H1 (cell line): ENCODE results near the gene ANKRD27. TPM values are rescaled to one million over a fixed set of nuclear protein-coding genes. Genes with fewer than 3 reads are reported as not detected.

Experiments
- CTCF ChIA-PET: fragments of 300-600 bp; sonication (Branson Sonifier 250); formaldehyde crosslinking; loops from one replicate; lab custom pipeline; 2021; ENCODE audit not compliant: partially characterized antibody; lab: Charles Lee
- POLR2A ChIA-PET: fragments of 300-600 bp; sonication (Branson Sonifier 250); formaldehyde crosslinking; loops from one replicate; lab custom pipeline; 2021; ENCODE audit warnings: inconsistent platforms; ENCODE audit not compliant: partially characterized antibody; lab: Charles Lee
- DNase-seq, 2 experiments: peaks; one replicate each; pipeline versions ENCODE4 v3.0.0 to v3.0.0-alpha.2; 2010 to 2022; ENCODE audit warnings: low spot score in 2 of 2, low read depth in 1 of 2, mixed read lengths in 1 of 2
- FAIRE-seq: peaks from 2 replicates; lab custom pipeline; 2011; peaks lifted over from hg19 to GRCh38; lab: Jason Lieb, UNC
- H2AFZ ChIP-seq: 2 replicates; pipeline ENCODE4 v1.8.1; 2012; ENCODE audit warnings: low read length, inconsistent platforms
- H2AK5ac ChIP-seq: 2 replicates; pipeline ENCODE4 v1.6.1; 2013; ENCODE audit warnings: low read depth, low read length
- H2BK120ac ChIP-seq: replicated peaks from 2 replicates; pipeline ENCODE3; 2013; ENCODE audit warnings: low read depth, low read length, inconsistent platforms
- H2BK12ac ChIP-seq: 2 replicates; pipeline ENCODE4 v1.6.1; 2013; ENCODE audit warnings: low read depth, low read length
- H2BK15ac ChIP-seq: 2 replicates; pipeline ENCODE4 v1.6.1; 2013; ENCODE audit warnings: low read length
- H2BK20ac ChIP-seq: 2 replicates; pipeline ENCODE4 v1.6.1; 2013; ENCODE audit warnings: low read length
- H2BK5ac ChIP-seq: 2 replicates; pipeline ENCODE4 v1.6.1; 2013; ENCODE audit warnings: low read depth, low read length
- H3K14ac ChIP-seq: 2 replicates; pipeline ENCODE4 v1.6.1; 2013; ENCODE audit warnings: inconsistent platforms; ENCODE audit not compliant: insufficient read length
- H3K18ac ChIP-seq: 2 replicates; pipeline ENCODE4 v1.6.1; 2013; ENCODE audit warnings: low read length; ENCODE audit errors: extremely low read depth
- H3K23ac ChIP-seq: 2 replicates; pipeline ENCODE4 v1.6.1; 2013; ENCODE audit warnings: inconsistent platforms; ENCODE audit not compliant: insufficient read length
- H3K23me2 ChIP-seq: 2 replicates; pipeline ENCODE4 v1.6.1; 2013; ENCODE audit warnings: low read depth, low read length
- H3K27ac ChIP-seq: 2 replicates; pipeline ENCODE4 v1.6.1; 2011; ENCODE audit warnings: low read depth, low read length, inconsistent platforms
- H3K27me3 ChIP-seq, 4 experiments: replicated peaks in 1 of 4; 1 replicate in 1 of 4; 2 replicates in 3 of 4; pipeline versions ENCODE4 v1.6.1 to v1.8.1; 2011 to 2013; ENCODE audit warnings: low read length in 3 of 4, mild to moderate bottlenecking in 3 of 4, inconsistent platforms in 2 of 4, mixed read lengths in 2 of 4, moderate library complexity in 1 of 4; ENCODE audit not compliant: control insufficient read depth in 3 of 4, insufficient read depth in 3 of 4; ENCODE audit errors: extremely low read depth in 1 of 4
- H3K36me3 ChIP-seq, 4 experiments: 2 replicates each; pipeline versions ENCODE4 v1.6.1 to v1.8.1; 2011 to 2013; ENCODE audit warnings: mild to moderate bottlenecking in 4 of 4, low read length in 3 of 4, moderate library complexity in 2 of 4, control low read depth in 1 of 4, inconsistent platforms in 1 of 4; ENCODE audit not compliant: insufficient read depth in 4 of 4, control insufficient read depth in 2 of 4
- H3K4ac ChIP-seq: replicated peaks from 2 replicates; pipeline ENCODE3; 2013; ENCODE audit warnings: low read length, low read depth, mixed read lengths, inconsistent platforms; ENCODE audit not compliant: insufficient read length
- H3K4me1 ChIP-seq, 4 experiments: replicated peaks in 1 of 4; 1 replicate in 1 of 4; 2 replicates in 3 of 4; pipeline versions ENCODE4 v1.6.1 to v1.8.1; 2011 to 2013; ENCODE audit warnings: low read length in 3 of 4, inconsistent platforms in 2 of 4, mixed read lengths in 1 of 4; ENCODE audit not compliant: insufficient read depth in 4 of 4, control insufficient read depth in 3 of 4
- H3K4me2 ChIP-seq, 2 experiments: 2 replicates each; pipeline versions ENCODE4 v1.6.1 to v1.8.1; 2011 to 2013; ENCODE audit warnings: low read depth in 2 of 2, low read length in 2 of 2, control low read depth in 1 of 2, inconsistent platforms in 1 of 2, mild to moderate bottlenecking in 1 of 2; ENCODE audit not compliant: insufficient read depth in 1 of 2
- H3K4me3 ChIP-seq, 4 experiments: fragments of 200-600, 300-600 bp in 1 of 4; sonication (generic), shearing (Covaris generic), sonication (Bioruptor Twin) in 1 of 4; 2 replicates each; pipeline versions ENCODE4 v1.5.1 to v1.8.1; 2011 to 2016; ENCODE audit warnings: low read length in 4 of 4, low read depth in 3 of 4, control low read depth in 2 of 4, inconsistent platforms in 2 of 4, mild to moderate bottlenecking in 2 of 4, mixed read lengths in 1 of 4, moderate library complexity in 1 of 4; ENCODE audit not compliant: insufficient read depth in 2 of 4; ENCODE audit errors: extremely low read depth in 1 of 4
- H3K56ac ChIP-seq: replicated peaks from 2 replicates; pipeline ENCODE3; 2013; ENCODE audit warnings: low read depth, mild to moderate bottlenecking, mixed read lengths, low read length, inconsistent platforms; ENCODE audit not compliant: insufficient read length
- H3K79me1 ChIP-seq: 2 replicates; pipeline ENCODE4 v1.6.1; 2013; ENCODE audit warnings: low read depth, low read length, control low read depth
- H3K79me2 ChIP-seq, 2 experiments: 2 replicates each; pipeline versions ENCODE4 v1.6.1 to v1.8.1; 2012 to 2013; ENCODE audit warnings: low read length in 2 of 2, mild to moderate bottlenecking in 2 of 2, inconsistent platforms in 1 of 2; ENCODE audit not compliant: insufficient read depth in 2 of 2, control insufficient read depth in 1 of 2
- H3K9ac ChIP-seq, 4 experiments: replicated peaks in 1 of 4; 1 replicate in 1 of 4; 2 replicates in 3 of 4; pipeline versions ENCODE4 v1.6.1 to v1.8.1; 2011 to 2013; ENCODE audit warnings: low read depth in 3 of 4, low read length in 3 of 4, control low read depth in 2 of 4, mild to moderate bottlenecking in 2 of 4, moderate library complexity in 2 of 4, inconsistent platforms in 1 of 4; ENCODE audit errors: extremely low read depth in 1 of 4
- H3K9me3 ChIP-seq, 2 experiments: 2 replicates each; pipeline versions ENCODE4 v1.6.1 to v1.8.1; 2012 to 2013; ENCODE audit warnings: mild to moderate bottlenecking in 2 of 2, moderate library complexity in 2 of 2, control low read depth in 1 of 2, inconsistent platforms in 1 of 2, low read depth in 1 of 2, low read length in 1 of 2, mixed read lengths in 1 of 2; ENCODE audit not compliant: insufficient read depth in 2 of 2
- H4K20me1 ChIP-seq, 2 experiments: replicated peaks in 1 of 2; 2 replicates each; pipeline versions ENCODE3 to v1.8.1; 2011 to 2013; ENCODE audit warnings: inconsistent platforms in 2 of 2, low read length in 2 of 2, mild to moderate bottlenecking in 1 of 2; ENCODE audit not compliant: insufficient read depth in 2 of 2, control insufficient read depth in 1 of 2
- H4K5ac ChIP-seq: 2 replicates; pipeline ENCODE4 v1.6.1; 2013; ENCODE audit warnings: low read length, low read depth, mixed read lengths, inconsistent platforms; ENCODE audit not compliant: insufficient read length
- H4K8ac ChIP-seq: 2 replicates; pipeline ENCODE4 v1.8.0; 2013; ENCODE audit warnings: mild to moderate bottlenecking, moderate library complexity, low read length, inconsistent platforms; ENCODE audit not compliant: insufficient read depth; ENCODE audit errors: extremely low read depth
- H4K91ac ChIP-seq: replicated peaks from 2 replicates; pipeline ENCODE3; 2013; ENCODE audit warnings: low read length, mixed read lengths, inconsistent platforms; ENCODE audit not compliant: insufficient read length
- JUND ChIP-seq: IDR thresholded peaks from 2 replicates; pipeline ENCODE4 v1.6.1; 2011; ENCODE audit warnings: mild to moderate bottlenecking, improper control_type of control experiment, low read length
- KDM1A ChIP-seq: fragments of 200-600, 300-600 bp; sonication (generic); IDR thresholded peaks from 2 replicates; pipeline ENCODE4 v1.7.1; 2016; ENCODE audit warnings: mild to moderate bottlenecking, low read length, borderline replicate concordance
- POLR2AphosphoS5 ChIP-seq: IDR thresholded peaks from 2 replicates; pipeline ENCODE4 v1.6.1; 2011; ENCODE audit warnings: low read depth, low read length
- RXRA ChIP-seq: IDR thresholded peaks from 2 replicates; pipeline ENCODE4 v1.6.1; 2011; ENCODE audit warnings: low read depth, mild to moderate bottlenecking, low read length, moderate library complexity; ENCODE audit not compliant: insufficient read depth
- WGBS, 2 experiments: shearing (Covaris generic) in 1 of 2; methylation state at CpG; one replicate each; pipeline versions ENCODE4 v1.1.6 to v1.1.7; 2013 to 2015; ENCODE audit warnings: low lambda C conversion rate in 2 of 2, mixed read lengths in 2 of 2, inconsistent platforms in 1 of 2, low coverage in 1 of 2, missing lambda C conversion rate in 1 of 2; ENCODE audit not compliant: insufficient replicate concordance in 2 of 2, insufficient coverage in 1 of 2, insufficient read length in 1 of 2; ENCODE audit errors: extremely low coverage in 1 of 2, missing lambda C conversion rate in 1 of 2; 5-methylcytosine and 5-hydroxymethylcytosine counted together
- polyA plus RNA-seq, 7 experiments: library from polyadenylated mRNA; depleted of rRNA in 3 of 7; stranded (reverse) in 5 of 7; unstranded in 2 of 7; fragments of >200 nt in 5 of 7; fragments of 200-250 nt in 2 of 7; gene quantifications; 1 replicate in 5 of 7; 2 replicates in 1 of 7; 4 replicates in 1 of 7; pipeline versions ENCODE4 v1.2.1 to v1.2.3, GENCODE V29; 2011 to 2013; ENCODE audit warnings: missing spikeins in 2 of 7, mixed read lengths in 2 of 7
- total RNA-seq: library from RNA; stranded (reverse); fragmentation: NEBNext Ultra II Directional; extraction: Animal tissue kit (Norgen Biotek cat#: 25700); gene quantifications from 2 replicates; pipeline ENCODE4 v1.2.1, GENCODE V29; 2021

ANKRD27 gene
- total and polyA plus RNA-seq, 2 of the 8 experiments (the other 6 are each of a cell fraction or from before 2014, with no cell fraction given), result 27.9 to 55.7 TPM

DNA sequence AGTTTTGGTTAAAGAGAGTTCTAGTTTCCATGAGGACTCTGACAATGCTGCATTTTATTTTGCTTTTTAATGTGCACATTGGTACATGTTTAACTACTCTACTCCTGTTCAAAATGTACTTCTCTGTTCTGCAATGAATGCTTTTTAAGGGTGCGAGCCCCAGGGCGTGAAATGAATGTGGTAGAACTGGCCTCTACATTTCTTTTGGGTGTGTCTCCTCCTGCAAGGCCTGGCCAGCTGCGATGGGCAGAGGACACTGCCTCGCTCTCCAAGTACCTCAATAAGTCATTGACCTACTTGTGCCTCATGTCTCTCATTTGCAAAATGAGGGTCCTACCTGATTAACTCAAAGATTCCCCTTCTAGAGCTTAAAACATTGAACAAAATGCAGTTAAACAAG lies 7.3 kb upstream of the ANKRD27 start:
- Histone ChIP-seq H3K14ac (no peak overlapping the region), H4K91ac (no peak overlapping the region), H3K18ac (no peak overlapping the region), H3K79me2 (no peaks in the 10 kb centered on the region), H4K20me1 (no peaks in the 10 kb centered on the region), H3K4ac (no peak overlapping the region), H3K79me1 (no peaks in the 10 kb centered on the region), H3K9ac (no peak overlapping the region), H3K4me3 (no peak overlapping the region), H3K9me3 (no peaks in the 10 kb centered on the region), H3K27me3 (peaks cover 2 to 14% (median 6%) of the 10 kb centered on the region in 4 experiments), H4K5ac (no peak overlapping the region), H2BK15ac (no peak overlapping the region), H2AFZ (no peak overlapping the region), H3K4me2 (no peak overlapping the region), H3K23me2 (no peaks in the 10 kb centered on the region), H2BK12ac (no peak overlapping the region), H2BK5ac (no peak overlapping the region), H4K8ac (no peak overlapping the region), H2BK20ac (no peak overlapping the region), H3K4me1 (peaks cover 0 to 5% (median 3%) of the 10 kb centered on the region in 4 experiments; a peak in 6 of 7 replicates), H3K23ac (no peak overlapping the region), H3K27ac (no peak overlapping the region), H2BK120ac (no peak overlapping the region), H2AK5ac (no peak overlapping the region), H3K36me3 (no peaks in the 10 kb centered on the region), H3K56ac (no peak overlapping the region)
- CTCF ChIA-PET, result interaction anchor here (1.0 to 1.2 kb wide), 2 partner anchors 10 to 30 kb away, joined by 3 read pairs; no protein-coding TSS in a partner anchor
- no peak for FAIRE-seq
- no peak for DNase-seq
- WGBS, 2 experiments, result 85% methylated on average over 4 of the region's 4 CpGs; no CpG with 5 or more reads in 1 of the 2 experiments
- POLR2A ChIA-PET, result no interaction called here
- TF ChIP-seq RXRA, result no peak
- TF ChIP-seq KDM1A, result no peak
- no peak for TF ChIP-seq POLR2AphosphoS5
- TF ChIP-seq JUND, result no peak
